GM10248 (cell line): ENCODE measurements around the gene SUSD4.

ENCODE experiments used
- CTCF ChIA-PET: fragments of 300-600 bp; sonication (Branson Sonifier 250); formaldehyde crosslinking; extraction: SDS; loops from one replicate; lab custom pipeline; 2021; ENCODE audit warnings: antibody characterized with exemption; lab: Yijun Ruan, JAX
- POLR2A ChIA-PET: fragments of 350-650 bp; sonication (Branson Sonifier 250); formaldehyde crosslinking; extraction: SDS; loops from one replicate; lab custom pipeline; 2020; ENCODE audit warnings: antibody characterized with exemption; lab: Yijun Ruan, JAX
- DNase-seq: peaks from one replicate; pipeline ENCODE4 v3.0.0; 2012; ENCODE audit errors: extremely low spot score
- TF ChIP-seq, protein P1 (sequence below): IDR thresholded peaks from 2 replicates; pipeline ENCODE4 v1.5.1; 2012; ENCODE audit warnings: mild to moderate bottlenecking, low read depth; ENCODE audit errors: extremely low read depth, missing control alignments, control extremely low read depth

The SUSD4 gene

GRCh38 chr1:223219846-223220610 is 143.9 kb downstream of the SUSD4 start:
- TF ChIP-seq, protein P1, sequence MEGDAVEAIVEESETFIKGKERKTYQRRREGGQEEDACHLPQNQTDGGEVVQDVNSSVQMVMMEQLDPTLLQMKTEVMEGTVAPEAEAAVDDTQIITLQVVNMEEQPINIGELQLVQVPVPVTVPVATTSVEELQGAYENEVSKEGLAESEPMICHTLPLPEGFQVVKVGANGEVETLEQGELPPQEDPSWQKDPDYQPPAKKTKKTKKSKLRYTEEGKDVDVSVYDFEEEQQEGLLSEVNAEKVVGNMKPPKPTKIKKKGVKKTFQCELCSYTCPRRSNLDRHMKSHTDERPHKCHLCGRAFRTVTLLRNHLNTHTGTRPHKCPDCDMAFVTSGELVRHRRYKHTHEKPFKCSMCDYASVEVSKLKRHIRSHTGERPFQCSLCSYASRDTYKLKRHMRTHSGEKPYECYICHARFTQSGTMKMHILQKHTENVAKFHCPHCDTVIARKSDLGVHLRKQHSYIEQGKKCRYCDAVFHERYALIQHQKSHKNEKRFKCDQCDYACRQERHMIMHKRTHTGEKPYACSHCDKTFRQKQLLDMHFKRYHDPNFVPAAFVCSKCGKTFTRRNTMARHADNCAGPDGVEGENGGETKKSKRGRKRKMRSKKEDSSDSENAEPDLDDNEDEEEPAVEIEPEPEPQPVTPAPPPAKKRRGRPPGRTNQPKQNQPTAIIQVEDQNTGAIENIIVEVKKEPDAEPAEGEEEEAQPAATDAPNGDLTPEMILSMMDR, result no peak
- ChIA-PET POLR2A (no interaction called here), CTCF (no interaction called here)
- DNase-seq, result no peak

- TF ChIP-seq, protein P1, result no peak
- ChIA-PET CTCF (no interaction called here), POLR2A (no interaction called here)
- no peak for DNase-seq
These were observed 144.7 kb downstream of the SUSD4 start for GRCh38 chr1:223219318-223219635.

DNA sequence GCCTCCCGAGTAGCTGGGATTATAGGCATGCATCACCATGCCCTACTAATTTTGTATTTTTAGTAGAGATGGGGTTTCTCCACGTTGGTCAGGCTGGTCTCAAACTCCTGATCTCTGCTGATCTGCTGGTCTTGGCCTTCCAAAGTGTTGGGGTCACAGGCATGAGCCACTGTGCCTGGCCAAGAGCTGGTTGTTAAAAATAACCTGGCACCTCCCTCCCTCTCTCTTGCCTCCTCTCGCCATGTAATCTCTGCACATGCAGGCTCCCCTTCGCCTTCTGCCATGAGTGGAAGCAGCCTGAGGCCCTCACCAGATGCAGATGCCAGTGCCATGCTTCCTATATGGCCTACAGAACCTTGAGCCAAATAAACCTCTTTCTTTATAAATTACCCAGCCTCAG is 146.2 kb downstream of the SUSD4 start:
- CTCF ChIA-PET, result interaction anchor here (1.6 kb wide), 1 partner anchor 10 kb away, joined by 4 read pairs; no protein-coding TSS in a partner anchor
- no peak for DNase-seq
- TF ChIP-seq, protein P1, result no peak
- POLR2A ChIA-PET, result no interaction called here

DNA sequence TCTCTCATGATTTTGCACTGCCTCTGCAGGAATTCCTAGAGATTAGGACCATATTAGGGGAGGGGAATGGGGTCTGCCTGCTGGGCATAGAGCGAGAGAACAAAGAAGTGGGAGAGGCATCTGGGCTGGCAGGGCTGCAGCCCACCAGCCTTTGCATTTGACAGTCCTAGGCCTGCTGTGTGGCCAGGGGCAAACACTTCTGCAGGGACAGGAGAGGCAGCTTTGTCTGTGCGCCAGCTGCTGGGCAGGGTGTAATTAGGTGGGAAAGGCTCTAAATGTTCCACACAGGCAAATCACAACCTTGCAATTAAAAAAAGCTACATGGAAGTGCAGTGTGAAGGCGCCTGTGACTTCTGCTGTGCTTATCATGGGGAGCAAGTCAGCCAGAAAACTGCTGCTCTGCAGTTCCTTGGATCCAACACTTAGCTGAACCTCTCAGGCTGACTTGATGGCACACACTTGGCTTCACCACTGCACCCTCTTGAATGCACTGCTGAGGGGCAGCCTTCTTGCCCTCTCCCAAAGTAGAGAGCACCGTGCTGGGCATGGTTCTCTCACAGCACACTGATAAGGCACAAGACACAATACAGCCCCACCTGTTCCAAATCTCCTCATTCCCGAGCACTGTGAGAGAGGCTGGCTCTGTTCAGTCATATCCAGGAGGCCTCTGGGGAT is 147.3 kb downstream of the SUSD4 start:
- ChIA-PET CTCF (interaction anchor here (1.6 kb wide), 1 partner anchor 11 kb away, joined by 4 read pairs; no protein-coding TSS in a partner anchor), POLR2A (no interaction called here)
- DNase-seq, result no peak
- TF ChIP-seq, protein P1, result no peak

GRCh38 chr1:223216074-223216473 is 147.9 kb downstream of the SUSD4 start:
- TF ChIP-seq, protein P1, result no peak
- POLR2A ChIA-PET, result no interaction called here

GRCh38 chr1:223215026-223215425 is 148.9 kb downstream of the SUSD4 start:
- ChIA-PET POLR2A (no interaction called here), CTCF (no interaction called here)
- TF ChIP-seq, protein P1, result no peak
- DNase-seq, result no peak

More at GRCh38 chr1:223216074-223216473, 147.9 kb downstream of the SUSD4 start:
- CTCF ChIA-PET, result interaction anchor here (1.6 kb wide), 1 partner anchor 12 kb away, joined by 4 read pairs; no protein-coding TSS in a partner anchor
- DNase-seq, result no peak
